Liver (tissue), 9 donors: Measurements from ENCODE around the gene EPM2A. TPM values are rescaled to one million over a fixed set of nuclear protein-coding genes. Genes with fewer than 3 reads are reported as not detected.

Source experiments
- DNase-seq: peaks from one replicate; pipeline ENCODE4 v3.0.0-alpha.2; 2017; ENCODE audit warnings: low spot score
- H3K27ac ChIP-seq, 2 donors: one replicate each; pipeline ENCODE4 v1.7.0; 2013; ENCODE audit warnings: inconsistent platforms in 2 of 2, low read length in 2 of 2, control low read depth in 1 of 2, low read depth in 1 of 2, mild to moderate bottlenecking in 1 of 2
- H3K27me3 ChIP-seq, 4 donors: one replicate each; pipeline versions ENCODE4 v1.6.1 to v1.7.0; 2013; ENCODE audit warnings: low read length in 3 of 4, inconsistent platforms in 1 of 4, mild to moderate bottlenecking in 1 of 4, moderate library complexity in 1 of 4; ENCODE audit not compliant: control insufficient read depth in 4 of 4, insufficient read depth in 4 of 4
- H3K36me3 ChIP-seq, 4 donors: one replicate each; pipeline versions ENCODE4 v1.6.1 to v1.7.0; 2013; ENCODE audit warnings: low read length in 3 of 4, mild to moderate bottlenecking in 3 of 4, low read depth in 1 of 4, moderate library complexity in 1 of 4; ENCODE audit not compliant: control insufficient read depth in 4 of 4, insufficient read depth in 3 of 4
- H3K4me1 ChIP-seq, 4 donors: one replicate each; pipeline versions ENCODE4 v1.6.1 to v1.7.0; 2013; ENCODE audit warnings: low read length in 3 of 4, mild to moderate bottlenecking in 3 of 4, moderate library complexity in 1 of 4; ENCODE audit not compliant: control insufficient read depth in 4 of 4, insufficient read depth in 4 of 4
- H3K4me3 ChIP-seq, 3 donors: one replicate each; pipeline versions ENCODE4 v1.6.1 to v1.7.0; 2013; ENCODE audit warnings: low read length in 3 of 3, control low read depth in 1 of 3, low read depth in 1 of 3, mild to moderate bottlenecking in 1 of 3
- H3K9ac ChIP-seq, 2 donors: one replicate each; pipeline ENCODE4 v1.7.0; 2013; ENCODE audit warnings: low read length in 2 of 2, mild to moderate bottlenecking in 2 of 2, moderate library complexity in 2 of 2, control low read depth in 1 of 2, low read depth in 1 of 2
- H3K9me3 ChIP-seq, 4 donors: one replicate each; pipeline versions ENCODE4 v1.6.1 to v1.7.0; 2013; ENCODE audit warnings: low read length in 3 of 4; ENCODE audit not compliant: control insufficient read depth in 4 of 4
- EGR1 ChIP-seq, 2 donors: IDR thresholded peaks; 2 replicates each; pipeline ENCODE4 v1.6.1; 2016 to 2018; ENCODE audit warnings: antibody characterized with exemption in 2 of 2, low read depth in 2 of 2
- FOXA1 ChIP-seq: IDR thresholded peaks from 2 replicates; pipeline ENCODE4 v1.6.1; 2016; ENCODE audit warnings: antibody characterized with exemption
- FOXA2 ChIP-seq: IDR thresholded peaks from 2 replicates; pipeline ENCODE4 v1.6.1; 2016; ENCODE audit warnings: antibody characterized with exemption
- GABPA ChIP-seq, 2 donors: IDR thresholded peaks in 1 of 2; conservative IDR thresholded peaks in 1 of 2; 2 replicates each; pipeline ENCODE4 v1.6.1; 2016; ENCODE audit warnings: antibody characterized with exemption in 2 of 2, mild to moderate bottlenecking in 1 of 2, moderate library complexity in 1 of 2
- HNF4A ChIP-seq, 2 donors: conservative IDR thresholded peaks; 2 replicates each; pipeline ENCODE4 v1.6.1; 2016; ENCODE audit warnings: antibody characterized with exemption in 2 of 2, mild to moderate bottlenecking in 2 of 2
- HNF4G ChIP-seq: IDR thresholded peaks from 2 replicates; pipeline ENCODE4 v1.6.1; 2016; ENCODE audit warnings: antibody characterized with exemption
- JUND ChIP-seq, 2 donors: IDR thresholded peaks; 2 replicates each; pipeline ENCODE4 v1.6.1; 2016; ENCODE audit warnings: antibody characterized with exemption in 2 of 2
- NR2F2 ChIP-seq: IDR thresholded peaks from 2 replicates; pipeline ENCODE4 v1.6.1; 2016; ENCODE audit warnings: antibody characterized with exemption
- RAD21 ChIP-seq, 2 donors: IDR thresholded peaks; 2 replicates each; pipeline ENCODE4 v1.6.1; 2016; ENCODE audit warnings: antibody characterized with exemption in 2 of 2, mild to moderate bottlenecking in 2 of 2
- RXRA ChIP-seq, 2 donors: IDR thresholded peaks; 2 replicates each; pipeline ENCODE4 v1.6.1; 2017 to 2018; ENCODE audit warnings: antibody characterized with exemption in 2 of 2, mild to moderate bottlenecking in 1 of 2
- SP1 ChIP-seq: IDR thresholded peaks from 2 replicates; pipeline ENCODE4 v1.6.1; 2018; ENCODE audit warnings: antibody characterized with exemption, mild to moderate bottlenecking
- TAF1 ChIP-seq: conservative IDR thresholded peaks from 2 replicates; pipeline ENCODE4 v1.6.1; 2016; ENCODE audit warnings: antibody characterized with exemption, mild to moderate bottlenecking
- YY1 ChIP-seq: IDR thresholded peaks from 2 replicates; pipeline ENCODE4 v1.6.1; 2016; ENCODE audit warnings: antibody characterized with exemption, mild to moderate bottlenecking
- WGBS: extraction: QIAGEN DNeasy Blood & Tissue Kit; methylation state at CpG from one replicate; pipeline ENCODE4 v1.1.7; 2013; 5-methylcytosine and 5-hydroxymethylcytosine counted together
- polyA plus RNA-seq, 2 donors: library from polyadenylated mRNA; stranded (reverse) in 1 of 2; unstranded in 1 of 2; fragments of 200-250 nt in 1 of 2; fragments of >200 nt in 1 of 2; fragmentation: Nextera tagmentation in 1 of 2; extraction: Ambion mirVana in 1 of 2; gene quantifications; one replicate each; pipeline versions ENCODE4 v1.2.1 to v1.2.3, GENCODE V29; 2013 to 2015
- total RNA-seq, 2 donors: library from RNA; depleted of rRNA; stranded (reverse); fragments of >200 nt; gene quantifications; one replicate each; pipeline ENCODE4 v1.2.3, GENCODE V29; 2014
- TF ChIP-seq, protein P1 (sequence below): IDR thresholded peaks from 2 replicates; pipeline ENCODE4 v1.6.1; 2016; ENCODE audit warnings: antibody characterized with exemption
- TF ChIP-seq, protein P2 (sequence below): IDR thresholded peaks from 2 replicates; pipeline ENCODE4 v1.6.1; 2016; ENCODE audit warnings: antibody characterized with exemption
- TF ChIP-seq, protein P3 (sequence below): IDR thresholded peaks from 2 replicates; pipeline ENCODE4 v1.6.1; 2016; ENCODE audit warnings: antibody characterized with exemption
- TF ChIP-seq, protein P4 (sequence below): IDR thresholded peaks from 2 replicates; pipeline ENCODE4 v1.6.1; 2016; ENCODE audit warnings: antibody characterized with exemption, mild to moderate bottlenecking
- TF ChIP-seq, protein P5 (sequence below): fragments of 150-350 bp; IDR thresholded peaks from 2 replicates; pipeline ENCODE4 v1.5.1; 2017; ENCODE audit warnings: improper control_type of control experiment, low read depth, low read length; ENCODE audit not compliant: missing input control
- donor health status: healthy.
- donor health status: healthy.
- donor health status: healthy.
- donor health status: healthy.
- donor health status: healthy.

The EPM2A gene
- total and polyA plus RNA-seq, 4 donors = 3.7 to 13.0 (median 5.1) TPM

DNA sequence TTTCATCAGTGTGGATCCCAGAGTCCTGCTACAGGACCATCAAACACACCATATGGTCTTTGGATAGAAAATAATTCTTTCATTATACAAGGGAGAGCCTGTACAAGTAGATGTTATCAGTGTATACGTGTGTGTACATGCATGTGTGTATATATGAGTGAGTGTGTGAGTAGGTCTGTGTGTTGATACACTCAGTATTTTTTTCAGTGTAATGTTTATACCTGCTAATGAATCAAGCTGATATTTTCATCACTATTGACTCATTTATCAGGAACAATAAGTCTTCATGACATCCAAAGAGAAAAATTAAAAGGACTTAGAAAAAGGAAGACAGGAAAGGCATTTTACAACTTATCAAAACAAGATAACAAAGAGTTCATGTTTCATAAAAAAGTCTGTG, 66.5 kb downstream of the EPM2A start:
- WGBS = 81% methylated on average over 1 of the region's 1 CpG
- peaks cover 0 to 2% (median 0%) of the 10 kb centered on the region in 4 donors for H3K4me1 ChIP-seq
- no peaks in the 10 kb centered on the region for H3K27me3 ChIP-seq
- H3K9ac ChIP-seq = no peak overlapping the region
- H3K4me3 ChIP-seq = no peak overlapping the region
- H3K27ac ChIP-seq = no peak overlapping the region
- DNase-seq = no peak
- peaks cover 0 to 3% (median 0%) of the 10 kb centered on the region in 4 donors for H3K36me3 ChIP-seq
- no peaks in the 10 kb centered on the region for H3K9me3 ChIP-seq
- TF ChIP-seq RAD21 (IDR thresholded peaks at IDR 0.05) (no peak), HNF4A (conservative IDR thresholded peaks at IDR 0.05) (no peak), NR2F2 (no peak), YY1 (no peak), RXRA (IDR thresholded peaks at IDR 0.05) (no peak), SP1 (no peak), JUND (IDR thresholded peaks at IDR 0.05) (no peak), FOXA2 (no peak), TAF1 (no peak), FOXA1 (no peak), GABPA (IDR thresholded peaks at IDR 0.05 in 1 of 2, conservative IDR thresholded peaks at IDR 0.05 in 1 of 2) (no peak), HNF4G (no peak), EGR1 (IDR thresholded peaks at IDR 0.05; ENCODE audit: low read depth in 2 of 2) (no peak)
- TF ChIP-seq, protein P1, sequence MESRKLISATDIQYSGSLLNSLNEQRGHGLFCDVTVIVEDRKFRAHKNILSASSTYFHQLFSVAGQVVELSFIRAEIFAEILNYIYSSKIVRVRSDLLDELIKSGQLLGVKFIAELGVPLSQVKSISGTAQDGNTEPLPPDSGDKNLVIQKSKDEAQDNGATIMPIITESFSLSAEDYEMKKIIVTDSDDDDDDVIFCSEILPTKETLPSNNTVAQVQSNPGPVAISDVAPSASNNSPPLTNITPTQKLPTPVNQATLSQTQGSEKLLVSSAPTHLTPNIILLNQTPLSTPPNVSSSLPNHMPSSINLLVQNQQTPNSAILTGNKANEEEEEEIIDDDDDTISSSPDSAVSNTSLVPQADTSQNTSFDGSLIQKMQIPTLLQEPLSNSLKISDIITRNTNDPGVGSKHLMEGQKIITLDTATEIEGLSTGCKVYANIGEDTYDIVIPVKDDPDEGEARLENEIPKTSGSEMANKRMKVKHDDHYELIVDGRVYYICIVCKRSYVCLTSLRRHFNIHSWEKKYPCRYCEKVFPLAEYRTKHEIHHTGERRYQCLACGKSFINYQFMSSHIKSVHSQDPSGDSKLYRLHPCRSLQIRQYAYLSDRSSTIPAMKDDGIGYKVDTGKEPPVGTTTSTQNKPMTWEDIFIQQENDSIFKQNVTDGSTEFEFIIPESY = no peak
- TF ChIP-seq, protein P2, sequence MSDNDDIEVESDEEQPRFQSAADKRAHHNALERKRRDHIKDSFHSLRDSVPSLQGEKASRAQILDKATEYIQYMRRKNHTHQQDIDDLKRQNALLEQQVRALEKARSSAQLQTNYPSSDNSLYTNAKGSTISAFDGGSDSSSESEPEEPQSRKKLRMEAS = no peak
- TF ChIP-seq, protein P3, sequence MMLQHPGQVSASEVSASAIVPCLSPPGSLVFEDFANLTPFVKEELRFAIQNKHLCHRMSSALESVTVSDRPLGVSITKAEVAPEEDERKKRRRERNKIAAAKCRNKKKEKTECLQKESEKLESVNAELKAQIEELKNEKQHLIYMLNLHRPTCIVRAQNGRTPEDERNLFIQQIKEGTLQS = no peak
- TF ChIP-seq, protein P4, sequence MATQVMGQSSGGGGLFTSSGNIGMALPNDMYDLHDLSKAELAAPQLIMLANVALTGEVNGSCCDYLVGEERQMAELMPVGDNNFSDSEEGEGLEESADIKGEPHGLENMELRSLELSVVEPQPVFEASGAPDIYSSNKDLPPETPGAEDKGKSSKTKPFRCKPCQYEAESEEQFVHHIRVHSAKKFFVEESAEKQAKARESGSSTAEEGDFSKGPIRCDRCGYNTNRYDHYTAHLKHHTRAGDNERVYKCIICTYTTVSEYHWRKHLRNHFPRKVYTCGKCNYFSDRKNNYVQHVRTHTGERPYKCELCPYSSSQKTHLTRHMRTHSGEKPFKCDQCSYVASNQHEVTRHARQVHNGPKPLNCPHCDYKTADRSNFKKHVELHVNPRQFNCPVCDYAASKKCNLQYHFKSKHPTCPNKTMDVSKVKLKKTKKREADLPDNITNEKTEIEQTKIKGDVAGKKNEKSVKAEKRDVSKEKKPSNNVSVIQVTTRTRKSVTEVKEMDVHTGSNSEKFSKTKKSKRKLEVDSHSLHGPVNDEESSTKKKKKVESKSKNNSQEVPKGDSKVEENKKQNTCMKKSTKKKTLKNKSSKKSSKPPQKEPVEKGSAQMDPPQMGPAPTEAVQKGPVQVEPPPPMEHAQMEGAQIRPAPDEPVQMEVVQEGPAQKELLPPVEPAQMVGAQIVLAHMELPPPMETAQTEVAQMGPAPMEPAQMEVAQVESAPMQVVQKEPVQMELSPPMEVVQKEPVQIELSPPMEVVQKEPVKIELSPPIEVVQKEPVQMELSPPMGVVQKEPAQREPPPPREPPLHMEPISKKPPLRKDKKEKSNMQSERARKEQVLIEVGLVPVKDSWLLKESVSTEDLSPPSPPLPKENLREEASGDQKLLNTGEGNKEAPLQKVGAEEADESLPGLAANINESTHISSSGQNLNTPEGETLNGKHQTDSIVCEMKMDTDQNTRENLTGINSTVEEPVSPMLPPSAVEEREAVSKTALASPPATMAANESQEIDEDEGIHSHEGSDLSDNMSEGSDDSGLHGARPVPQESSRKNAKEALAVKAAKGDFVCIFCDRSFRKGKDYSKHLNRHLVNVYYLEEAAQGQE = no peak
- TF ChIP-seq, protein P5, sequence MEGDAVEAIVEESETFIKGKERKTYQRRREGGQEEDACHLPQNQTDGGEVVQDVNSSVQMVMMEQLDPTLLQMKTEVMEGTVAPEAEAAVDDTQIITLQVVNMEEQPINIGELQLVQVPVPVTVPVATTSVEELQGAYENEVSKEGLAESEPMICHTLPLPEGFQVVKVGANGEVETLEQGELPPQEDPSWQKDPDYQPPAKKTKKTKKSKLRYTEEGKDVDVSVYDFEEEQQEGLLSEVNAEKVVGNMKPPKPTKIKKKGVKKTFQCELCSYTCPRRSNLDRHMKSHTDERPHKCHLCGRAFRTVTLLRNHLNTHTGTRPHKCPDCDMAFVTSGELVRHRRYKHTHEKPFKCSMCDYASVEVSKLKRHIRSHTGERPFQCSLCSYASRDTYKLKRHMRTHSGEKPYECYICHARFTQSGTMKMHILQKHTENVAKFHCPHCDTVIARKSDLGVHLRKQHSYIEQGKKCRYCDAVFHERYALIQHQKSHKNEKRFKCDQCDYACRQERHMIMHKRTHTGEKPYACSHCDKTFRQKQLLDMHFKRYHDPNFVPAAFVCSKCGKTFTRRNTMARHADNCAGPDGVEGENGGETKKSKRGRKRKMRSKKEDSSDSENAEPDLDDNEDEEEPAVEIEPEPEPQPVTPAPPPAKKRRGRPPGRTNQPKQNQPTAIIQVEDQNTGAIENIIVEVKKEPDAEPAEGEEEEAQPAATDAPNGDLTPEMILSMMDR = no peak
